Measurements from ENCODE around the gene RNF17.

The RNF17 gene

GRCh38 chr13:24897293-24897692, 133.3 kb downstream of the RNF17 start:
- no peaks in the 10 kb centered on the region for H3K4me1 ChIP-seq (ENCODE audit: control insufficient read depth, insufficient read depth, low read length, poor library complexity, severe bottlenecking)
- H3K9me3 ChIP-seq (ENCODE audit: control insufficient read depth, low read length), result no peaks in the 10 kb centered on the region
- H3K4me3 ChIP-seq (ENCODE audit: extremely low read depth, insufficient read depth, low read length, poor library complexity, severe bottlenecking), result no peak overlapping the region
- no peak overlapping the region for H3K27ac ChIP-seq (ENCODE audit: low read depth, low read length, severe bottlenecking)
- no CpG with 5 or more reads among the region's 1 CpG for WGBS, 2 experiments (ENCODE audit: insufficient coverage in 2 of 2)
- H3K36me3 ChIP-seq (ENCODE audit: control insufficient read depth, insufficient read depth, low read length), result peaks cover 51% of the 10 kb centered on the region

GRCh38 chr13:24899601-24900000, 135.6 kb downstream of the RNF17 start:
- no peak overlapping the region for H3K27ac ChIP-seq (ENCODE audit: low read depth, low read length, severe bottlenecking)
- H3K9me3 ChIP-seq (ENCODE audit: control insufficient read depth, low read length), result no peaks in the 10 kb centered on the region
- H3K36me3 ChIP-seq (ENCODE audit: control insufficient read depth, insufficient read depth, low read length), result peaks cover 48% of the 10 kb centered on the region
- H3K4me1 ChIP-seq (ENCODE audit: control insufficient read depth, insufficient read depth, low read length, poor library complexity, severe bottlenecking), result no peaks in the 10 kb centered on the region
- H3K4me3 ChIP-seq (ENCODE audit: extremely low read depth, insufficient read depth, low read length, poor library complexity, severe bottlenecking), result no peak overlapping the region
- 95% methylated on average over 3 to 4 of the region's 5 CpGs for WGBS, 2 experiments (ENCODE audit: insufficient coverage in 2 of 2)

GRCh38 chr13:24900507-24900906, 136.5 kb downstream of the RNF17 start:
- Histone ChIP-seq H3K4me3 (ENCODE audit: extremely low read depth, insufficient read depth, low read length, poor library complexity, severe bottlenecking) (no peak overlapping the region), H3K9me3 (ENCODE audit: control insufficient read depth, low read length) (no peaks in the 10 kb centered on the region), H3K36me3 (ENCODE audit: control insufficient read depth, insufficient read depth, low read length) (peaks cover 49% of the 10 kb centered on the region), H3K27ac (ENCODE audit: low read depth, low read length, severe bottlenecking) (no peak overlapping the region), H3K4me1 (ENCODE audit: control insufficient read depth, insufficient read depth, low read length, poor library complexity, severe bottlenecking) (no peaks in the 10 kb centered on the region)
- 91 to 99% methylated on average over 9 of the region's 9 CpGs for WGBS, 2 experiments (ENCODE audit: insufficient coverage in 2 of 2)

- Histone ChIP-seq H3K4me1 (ENCODE audit: control insufficient read depth, insufficient read depth, low read length, poor library complexity, severe bottlenecking) (no peaks in the 10 kb centered on the region), H3K27ac (ENCODE audit: low read depth, low read length, severe bottlenecking) (no peak overlapping the region), H3K4me3 (ENCODE audit: extremely low read depth, insufficient read depth, low read length, poor library complexity, severe bottlenecking) (no peak overlapping the region), H3K36me3 (ENCODE audit: control insufficient read depth, insufficient read depth, low read length) (peaks cover 58% of the 10 kb centered on the region), H3K9me3 (ENCODE audit: control insufficient read depth, low read length) (no peaks in the 10 kb centered on the region)
- WGBS, 2 experiments (ENCODE audit: insufficient coverage in 2 of 2), result 100% methylated on average over 3 of the region's 3 CpGs
Observed at GRCh38 chr13:24905242-24905641, 141.3 kb downstream of the RNF17 start.

GRCh38 chr13:24906268-24906667, 142.3 kb downstream of the RNF17 start:
- 95 to 97% methylated on average over 3 to 6 of the region's 7 CpGs for WGBS, 2 experiments (ENCODE audit: insufficient coverage in 2 of 2)
- peaks cover 56% of the 10 kb centered on the region for H3K36me3 ChIP-seq (ENCODE audit: control insufficient read depth, insufficient read depth, low read length)
- no peak overlapping the region for H3K4me3 ChIP-seq (ENCODE audit: extremely low read depth, insufficient read depth, low read length, poor library complexity, severe bottlenecking)
- H3K27ac ChIP-seq (ENCODE audit: low read depth, low read length, severe bottlenecking), result no peak overlapping the region
- no peaks in the 10 kb centered on the region for H3K9me3 ChIP-seq (ENCODE audit: control insufficient read depth, low read length)
- H3K4me1 ChIP-seq (ENCODE audit: control insufficient read depth, insufficient read depth, low read length, poor library complexity, severe bottlenecking), result no peaks in the 10 kb centered on the region

GRCh38 chr13:24910502-24911132, 146.6 kb downstream of the RNF17 start:
- Histone ChIP-seq H3K4me3 (ENCODE audit: extremely low read depth, insufficient read depth, low read length, poor library complexity, severe bottlenecking) (no peak overlapping the region), H3K27ac (ENCODE audit: low read depth, low read length, severe bottlenecking) (no peak overlapping the region), H3K4me1 (ENCODE audit: control insufficient read depth, insufficient read depth, low read length, poor library complexity, severe bottlenecking) (no peaks in the 10 kb centered on the region), H3K36me3 (ENCODE audit: control insufficient read depth, insufficient read depth, low read length) (peaks cover 42% of the 10 kb centered on the region), H3K9me3 (ENCODE audit: control insufficient read depth, low read length) (no peaks in the 10 kb centered on the region)
- no CpG with 5 or more reads among the region's 2 CpGs for WGBS, 2 experiments (ENCODE audit: insufficient coverage in 2 of 2)

- H3K27ac ChIP-seq (ENCODE audit: low read depth, low read length, severe bottlenecking), result no peak overlapping the region
- no peaks in the 10 kb centered on the region for H3K4me1 ChIP-seq (ENCODE audit: control insufficient read depth, insufficient read depth, low read length, poor library complexity, severe bottlenecking)
- no peak overlapping the region for H3K4me3 ChIP-seq (ENCODE audit: extremely low read depth, insufficient read depth, low read length, poor library complexity, severe bottlenecking)
- H3K9me3 ChIP-seq (ENCODE audit: control insufficient read depth, low read length), result no peaks in the 10 kb centered on the region
- 95 to 96% methylated on average over 9 to 10 of the region's 10 CpGs for WGBS, 2 experiments (ENCODE audit: insufficient coverage in 2 of 2)
- peaks cover 35% of the 10 kb centered on the region for H3K36me3 ChIP-seq (ENCODE audit: control insufficient read depth, insufficient read depth, low read length)
Observed at GRCh38 chr13:24911133-24911908, 147.4 kb downstream of the RNF17 start.

- no peak overlapping the region for H3K4me3 ChIP-seq (ENCODE audit: extremely low read depth, insufficient read depth, low read length, poor library complexity, severe bottlenecking)
- H3K36me3 ChIP-seq (ENCODE audit: control insufficient read depth, insufficient read depth, low read length), result peaks cover 8% of the 10 kb centered on the region
- H3K27ac ChIP-seq (ENCODE audit: low read depth, low read length, severe bottlenecking), result no peak overlapping the region
- no peaks in the 10 kb centered on the region for H3K9me3 ChIP-seq (ENCODE audit: control insufficient read depth, low read length)
- peaks cover 1% of the 10 kb centered on the region for H3K4me1 ChIP-seq (ENCODE audit: control insufficient read depth, insufficient read depth, low read length, poor library complexity, severe bottlenecking)
Observed at GRCh38 chr13:24916464-24916863, 152.5 kb downstream of the RNF17 start.

GRCh38 chr13:24921003-24921402, 157.0 kb downstream of the RNF17 start:
- Histone ChIP-seq H3K36me3 (ENCODE audit: control insufficient read depth, insufficient read depth, low read length) (no peaks in the 10 kb centered on the region), H3K4me1 (ENCODE audit: control insufficient read depth, insufficient read depth, low read length, poor library complexity, severe bottlenecking) (peaks cover 7% of the 10 kb centered on the region), H3K9me3 (ENCODE audit: control insufficient read depth, low read length) (no peaks in the 10 kb centered on the region), H3K27ac (ENCODE audit: low read depth, low read length, severe bottlenecking) (no peak overlapping the region), H3K4me3 (ENCODE audit: extremely low read depth, insufficient read depth, low read length, poor library complexity, severe bottlenecking) (no peak overlapping the region)
- WGBS, 2 experiments (ENCODE audit: insufficient coverage in 2 of 2), result 78% methylated on average over 5 to 6 of the region's 6 CpGs

- Histone ChIP-seq H3K27ac (ENCODE audit: low read depth, low read length, severe bottlenecking) (peak overlapping the region; percentile 98), H3K9me3 (ENCODE audit: control insufficient read depth, low read length) (no peaks in the 10 kb centered on the region)
- 20 to 51% methylated on average over 1 to 3 of the region's 5 CpGs for WGBS, 2 experiments (ENCODE audit: insufficient coverage in 2 of 2)
Observed at GRCh38 chr13:24921881-24922280, 157.9 kb downstream of the RNF17 start.

GRCh38 chr13:24922387-24922744, 158.4 kb downstream of the RNF17 start:
- no peaks in the 10 kb centered on the region for H3K36me3 ChIP-seq (ENCODE audit: control insufficient read depth, insufficient read depth, low read length)
- H3K4me1 ChIP-seq (ENCODE audit: control insufficient read depth, insufficient read depth, low read length, poor library complexity, severe bottlenecking), result peaks cover 7% of the 10 kb centered on the region
- 0 to 1% methylated on average over 29 to 34 of the region's 34 CpGs for WGBS, 2 experiments (ENCODE audit: insufficient coverage in 2 of 2)
- no peaks in the 10 kb centered on the region for H3K9me3 ChIP-seq (ENCODE audit: control insufficient read depth, low read length)
- H3K4me3 ChIP-seq (ENCODE audit: extremely low read depth, insufficient read depth, low read length, poor library complexity, severe bottlenecking), result peak overlapping the region; percentile 93
- peak overlapping the region; percentile 98 for H3K27ac ChIP-seq (ENCODE audit: low read depth, low read length, severe bottlenecking)

More at GRCh38 chr13:24921881-24922280, 157.9 kb downstream of the RNF17 start:
- Histone ChIP-seq H3K4me1 (ENCODE audit: control insufficient read depth, insufficient read depth, low read length, poor library complexity, severe bottlenecking) (peaks cover 7% of the 10 kb centered on the region), H3K4me3 (ENCODE audit: extremely low read depth, insufficient read depth, low read length, poor library complexity, severe bottlenecking) (peak overlapping the region; percentile 93), H3K36me3 (ENCODE audit: control insufficient read depth, insufficient read depth, low read length) (no peaks in the 10 kb centered on the region)

Data from mesodermal cell (in vitro differentiated cells).